ENCODE results near the gene CSF3R. TPM values are rescaled to one million over a fixed set of nuclear protein-coding genes. Genes with fewer than 3 reads are reported as not detected.
"Not testable (repeated sequence)": the region's sequence is repeated elsewhere in the genome, so short reads cannot be mapped to it uniquely, and the experiment has no call there.

Gene CSF3R
- total and polyA plus RNA-seq, 12 donors = 2.1 to 24.5 (median 11.1) TPM

- 69 to 78% methylated on average over 2 of the region's 2 CpGs; no CpG with 5 or more reads in 2 of the 4 donors for WGBS, 4 donors
- no peaks in the 10 kb centered on the region for H3K9me3 ChIP-seq (replicated peaks in 1 of 3)
- no peak for TF ChIP-seq CTCF (IDR thresholded peaks at IDR 0.05)
- no peak for TF ChIP-seq POLR2A (IDR thresholded peaks at IDR 0.05)
- intact Hi-C loops (cut with DNase I) = no loop called here
- peak in 1 of 7 donors; percentile 18 for DNase-seq
- no peaks in the 10 kb centered on the region for H3K36me3 ChIP-seq (replicated peaks in 1 of 2)
- no peaks in the 10 kb centered on the region for H3K27me3 ChIP-seq
- H3K4me1 ChIP-seq (replicated peaks in 1 of 2) = no peaks in the 10 kb centered on the region
- no peak overlapping the region for H3K27ac ChIP-seq
- H3K4me3 ChIP-seq = no peak overlapping the region
These were observed 2.6 kb downstream of the CSF3R start for GRCh38 chr1:36480161-36480560.

- no peak overlapping the region for H3K27ac ChIP-seq
- H3K4me3 ChIP-seq = no peak overlapping the region
- intact Hi-C loops (cut with DNase I) = no loop called here
These were observed 3.1 kb downstream of the CSF3R start for GRCh38 chr1:36479505-36480051.

GRCh38 chr1:36477615-36478014, 5.1 kb downstream of the CSF3R start:
- H3K4me3 ChIP-seq; H3K36me3 ChIP-seq (replicated peaks in 1 of 2); intact Hi-C loops (cut with DNase I); H3K4me1 ChIP-seq (replicated peaks in 1 of 2); H3K27me3 ChIP-seq; H3K27ac ChIP-seq; H3K9me3 ChIP-seq (replicated peaks in 1 of 3): not testable (repeated sequence)
- DNase-seq = peak in 1 of 7 donors; percentile 11
- WGBS, 4 donors = 84 to 92% (median 87%) methylated on average over 11 to 13 of the region's 13 CpGs

More at GRCh38 chr1:36479505-36480051, 3.1 kb downstream of the CSF3R start:
- no peaks in the 10 kb centered on the region for H3K36me3 ChIP-seq (replicated peaks in 1 of 2)
- H3K4me1 ChIP-seq (replicated peaks in 1 of 2) = no peaks in the 10 kb centered on the region
- 55 to 82% (median 58%) methylated on average over 2 of the region's 2 CpGs for WGBS, 4 donors
- no peaks in the 10 kb centered on the region for H3K27me3 ChIP-seq
- TF ChIP-seq CTCF (IDR thresholded peaks at IDR 0.05) (no peak), POLR2A (IDR thresholded peaks at IDR 0.05) (no peak)
- DNase-seq = peak in 1 of 7 donors; percentile 7
- no peaks in the 10 kb centered on the region for H3K9me3 ChIP-seq (replicated peaks in 1 of 3)

GRCh38 chr1:36476945-36477344, 5.8 kb downstream of the CSF3R start:
- DNase-seq = no peak
- Histone ChIP-seq H3K9me3 (replicated peaks in 1 of 3) (no peaks in the 10 kb centered on the region), H3K4me3 (no peak overlapping the region), H3K27me3 (no peaks in the 10 kb centered on the region), H3K4me1 (replicated peaks in 1 of 2) (no peaks in the 10 kb centered on the region), H3K27ac (no peak overlapping the region), H3K36me3 (replicated peaks in 1 of 2) (no peaks in the 10 kb centered on the region)
- TF ChIP-seq POLR2A (IDR thresholded peaks at IDR 0.05) (no peak), CTCF (IDR thresholded peaks at IDR 0.05) (no peak)
- 77 to 87% (median 82%) methylated on average over 5 of the region's 5 CpGs for WGBS, 4 donors
- intact Hi-C loops (cut with DNase I) = no loop called here

GRCh38 chr1:36475910-36476604, 6.7 kb downstream of the CSF3R start:
- Histone ChIP-seq H3K4me3 (no peak overlapping the region), H3K9me3 (replicated peaks in 1 of 3) (no peaks in the 10 kb centered on the region), H3K36me3 (replicated peaks in 1 of 2) (no peaks in the 10 kb centered on the region), H3K27me3 (no peaks in the 10 kb centered on the region), H3K27ac (no peak overlapping the region), H3K4me1 (replicated peaks in 1 of 2) (no peaks in the 10 kb centered on the region)
- no peak for DNase-seq
- 79 to 90% (median 84%) methylated on average over 7 of the region's 7 CpGs for WGBS, 4 donors
- no peak for TF ChIP-seq CTCF (IDR thresholded peaks at IDR 0.05)
- TF ChIP-seq POLR2A (IDR thresholded peaks at IDR 0.05) = no peak
- intact Hi-C loops (cut with DNase I) = no loop called here

Measured in adrenal gland (tissue), 12 donors.